Activated naive CD4-positive, alpha-beta T cell treated with anti-CD3 and anti-CD28 coated beads, Interleukin-2, amount 50 U/mL, for 24 hours (primary cell): Measurements from ENCODE around the gene ARMC8.

ENCODE experiments used
- H3K27ac Mint-ChIP-seq: one replicate; pipeline ENCODE4 v1.8.0; 2021; ENCODE audit warnings: mild to moderate bottlenecking, mixed read lengths
- H3K27me3 Mint-ChIP-seq: one replicate; pipeline ENCODE4 v1.8.0; 2021; ENCODE audit warnings: mixed read lengths
- H3K36me3 Mint-ChIP-seq: one replicate; pipeline ENCODE4 v1.8.0; 2021; ENCODE audit warnings: mixed read lengths
- H3K4me1 Mint-ChIP-seq: one replicate; pipeline ENCODE4 v1.8.0; 2021; ENCODE audit warnings: mixed read lengths
- H3K4me3 Mint-ChIP-seq: one replicate; pipeline ENCODE4 v1.8.0; 2021; ENCODE audit warnings: mild to moderate bottlenecking, mixed read lengths
- H3K9me3 Mint-ChIP-seq: one replicate; pipeline ENCODE4 v1.8.0; 2021; ENCODE audit warnings: mixed read lengths

The ARMC8 gene

GRCh38 chr3:138219255-138219654 lies 32.2 kb downstream of the ARMC8 start:
- peak overlapping the region; percentile 19 for H3K27ac Mint-ChIP-seq
- peaks cover 56% of the 10 kb centered on the region for H3K4me1 Mint-ChIP-seq
- no peaks in the 10 kb centered on the region for H3K36me3 Mint-ChIP-seq
- H3K9me3 Mint-ChIP-seq, result no peaks in the 10 kb centered on the region
- no peak overlapping the region for H3K4me3 Mint-ChIP-seq
- H3K27me3 Mint-ChIP-seq, result no peaks in the 10 kb centered on the region

DNA sequence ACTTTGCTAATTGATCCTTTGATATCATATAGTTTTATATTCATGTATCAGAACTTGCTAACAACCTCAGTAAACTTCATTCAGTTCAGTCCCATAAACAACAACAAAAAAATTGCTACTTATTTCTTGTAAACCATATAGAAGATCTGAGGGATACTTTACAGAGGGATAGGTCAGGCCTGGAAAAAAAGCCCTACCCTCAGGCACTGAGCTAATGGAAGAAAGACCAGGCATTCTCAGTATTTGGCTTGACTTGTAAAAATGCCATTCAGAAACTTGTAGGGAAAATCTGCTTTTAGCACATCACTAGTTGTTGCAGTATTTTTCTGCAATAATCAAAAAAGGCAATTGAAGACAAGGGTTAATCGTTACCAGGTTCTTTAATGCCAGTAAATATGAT lies 33.1 kb downstream of the ARMC8 start:
- peaks cover 2% of the 10 kb centered on the region for H3K36me3 Mint-ChIP-seq
- H3K4me1 Mint-ChIP-seq, result peaks cover 56% of the 10 kb centered on the region

DNA sequence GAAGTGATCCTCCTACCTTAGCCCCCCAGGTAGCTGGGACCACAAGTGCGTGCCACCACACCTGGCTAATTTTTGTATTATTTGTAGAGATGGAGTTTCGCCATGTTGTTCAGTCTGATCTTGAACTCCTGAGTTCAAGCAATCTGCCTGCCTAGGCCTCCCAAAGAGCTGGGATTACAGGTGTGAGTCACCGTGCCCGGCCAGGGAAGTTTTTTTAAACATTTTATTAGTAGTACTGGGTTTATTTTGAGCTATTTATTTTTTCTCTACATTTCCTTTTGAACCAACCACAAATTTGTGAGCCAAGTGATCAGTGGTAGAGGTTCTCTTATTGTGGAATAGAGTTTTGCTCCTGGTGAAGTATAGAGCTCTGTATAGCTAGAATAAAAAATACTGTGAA lies 33.7 kb downstream of the ARMC8 start:
- Mint-ChIP-seq H3K27ac (no peak overlapping the region), H3K4me1 (peaks cover 56% of the 10 kb centered on the region), H3K27me3 (no peaks in the 10 kb centered on the region), H3K9me3 (no peaks in the 10 kb centered on the region), H3K36me3 (peaks cover 6% of the 10 kb centered on the region), H3K4me3 (no peak overlapping the region)

More for the DNA sequence above, 33.1 kb downstream of the ARMC8 start:
- Mint-ChIP-seq H3K4me3 (no peak overlapping the region), H3K9me3 (no peaks in the 10 kb centered on the region), H3K27ac (no peak overlapping the region), H3K27me3 (no peaks in the 10 kb centered on the region)

GRCh38 chr3:138222131-138222941 lies 35.2 kb downstream of the ARMC8 start:
- H3K36me3 Mint-ChIP-seq, result peaks cover 11% of the 10 kb centered on the region
- H3K27me3 Mint-ChIP-seq, result no peaks in the 10 kb centered on the region
- no peak overlapping the region for H3K4me3 Mint-ChIP-seq

DNA sequence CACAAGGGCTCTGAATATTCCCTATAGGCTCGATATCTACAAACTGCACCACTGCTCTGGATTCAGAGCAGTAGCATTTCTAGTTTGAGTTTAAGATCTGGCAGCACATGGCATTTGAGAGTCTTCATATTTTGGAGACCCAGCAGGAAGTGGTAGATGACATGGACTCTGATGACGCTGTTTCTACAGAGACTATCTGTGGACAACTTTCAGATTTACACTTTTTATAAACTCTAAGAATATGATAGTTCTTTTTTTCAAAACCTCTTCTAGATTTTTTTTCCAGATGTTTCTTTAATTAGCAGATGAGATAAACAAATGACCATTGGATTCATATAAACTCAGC lies 35.8 kb downstream of the ARMC8 start:
- H3K27me3 Mint-ChIP-seq, result no peaks in the 10 kb centered on the region
- H3K36me3 Mint-ChIP-seq, result peaks cover 11% of the 10 kb centered on the region
- H3K9me3 Mint-ChIP-seq, result no peaks in the 10 kb centered on the region
- no peak overlapping the region for H3K4me3 Mint-ChIP-seq
- H3K27ac Mint-ChIP-seq, result no peak overlapping the region
- H3K4me1 Mint-ChIP-seq, result peaks cover 42% of the 10 kb centered on the region

More at GRCh38 chr3:138222131-138222941, 35.2 kb downstream of the ARMC8 start:
- no peaks in the 10 kb centered on the region for H3K9me3 Mint-ChIP-seq
- peaks cover 47% of the 10 kb centered on the region for H3K4me1 Mint-ChIP-seq
- peak overlapping the region; percentile 21 for H3K27ac Mint-ChIP-seq

DNA sequence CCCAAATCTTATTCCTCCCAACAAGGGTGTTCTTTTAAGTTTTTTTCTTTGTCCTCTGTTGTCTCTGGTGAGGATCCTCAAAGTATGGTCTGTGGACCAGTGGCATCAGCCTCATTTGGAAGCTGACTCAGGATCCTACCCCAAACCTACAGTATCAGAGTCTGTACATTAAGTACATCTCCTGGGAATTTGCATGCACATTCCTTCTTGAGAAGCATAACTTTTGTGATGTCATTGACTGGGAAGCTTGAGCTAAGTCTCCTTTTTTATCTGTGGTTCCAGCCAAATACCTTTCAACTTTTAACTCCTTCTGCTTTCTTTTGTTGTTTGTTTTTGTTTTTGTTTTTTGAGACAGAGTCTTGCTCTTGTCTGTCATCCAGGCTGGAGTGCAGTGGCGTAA lies 40.5 kb downstream of the ARMC8 start:
- Mint-ChIP-seq H3K36me3 (peaks cover 24% of the 10 kb centered on the region), H3K4me3 (no peak overlapping the region), H3K4me1 (peaks cover 9% of the 10 kb centered on the region), H3K27ac (no peak overlapping the region), H3K27me3 (no peaks in the 10 kb centered on the region), H3K9me3 (no peaks in the 10 kb centered on the region)

DNA sequence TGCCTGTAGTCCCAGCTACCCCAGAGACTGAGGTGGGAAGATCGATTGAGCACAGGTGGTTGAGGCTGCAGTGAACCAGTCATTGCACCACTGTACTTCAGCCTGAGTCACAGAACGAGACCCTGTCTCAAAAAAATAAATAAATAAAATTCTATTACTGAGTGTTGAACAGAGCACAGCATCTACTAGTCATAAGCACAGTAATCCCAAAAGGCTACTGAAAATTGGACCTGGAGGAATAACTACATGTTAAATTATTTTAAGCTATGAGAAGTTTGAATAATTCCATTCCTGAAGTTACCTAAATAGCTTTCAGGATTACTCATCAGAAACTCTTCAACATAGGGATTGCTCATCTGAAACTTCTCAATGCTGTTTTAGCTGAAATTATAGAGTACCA lies 43.4 kb downstream of the ARMC8 start:
- Mint-ChIP-seq H3K27ac (no peak overlapping the region), H3K27me3 (no peaks in the 10 kb centered on the region), H3K36me3 (peaks cover 25% of the 10 kb centered on the region), H3K4me1 (peaks cover 10% of the 10 kb centered on the region), H3K4me3 (no peak overlapping the region), H3K9me3 (no peaks in the 10 kb centered on the region)

DNA sequence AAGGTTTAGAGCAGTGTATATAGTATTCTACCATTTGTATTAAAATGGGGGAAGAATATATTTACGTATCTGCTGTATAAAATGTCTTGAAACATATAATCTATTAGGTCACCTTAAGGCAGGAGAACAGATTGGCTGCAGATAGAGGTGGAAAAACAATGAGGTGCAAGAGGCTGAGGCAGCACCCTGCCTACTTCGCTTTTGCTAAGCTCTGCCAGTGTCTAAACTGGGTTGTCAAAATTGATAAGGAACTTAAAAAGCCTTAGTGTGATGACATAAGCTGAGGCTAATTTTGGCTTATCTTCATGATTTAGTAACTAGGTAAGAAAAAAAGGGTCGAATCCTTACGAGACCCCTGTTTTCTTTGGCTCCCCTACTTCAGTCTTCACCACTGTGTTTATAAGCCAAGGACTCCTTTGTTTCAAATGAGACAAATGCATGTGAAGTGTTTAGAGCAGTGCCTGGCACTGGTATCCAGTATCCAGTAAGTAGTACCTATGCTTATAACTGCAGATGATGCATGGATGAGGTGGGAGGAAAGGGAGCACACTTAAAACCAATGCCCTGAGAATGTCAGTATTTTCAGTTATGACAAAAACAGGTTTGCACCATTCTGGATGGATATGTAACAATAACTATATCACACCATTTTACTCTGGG lies 45.7 kb downstream of the ARMC8 start:
- Mint-ChIP-seq H3K27me3 (no peaks in the 10 kb centered on the region), H3K9me3 (no peaks in the 10 kb centered on the region), H3K4me1 (peaks cover 10% of the 10 kb centered on the region), H3K27ac (no peak overlapping the region), H3K4me3 (no peak overlapping the region), H3K36me3 (peaks cover 26% of the 10 kb centered on the region)

GRCh38 chr3:138234401-138235179 lies 47.5 kb downstream of the ARMC8 start:
- no peak overlapping the region for H3K27ac Mint-ChIP-seq
- H3K4me3 Mint-ChIP-seq, result no peak overlapping the region
- peaks cover 23% of the 10 kb centered on the region for H3K36me3 Mint-ChIP-seq
- no peaks in the 10 kb centered on the region for H3K27me3 Mint-ChIP-seq
- peaks cover 10% of the 10 kb centered on the region for H3K4me1 Mint-ChIP-seq
- no peaks in the 10 kb centered on the region for H3K9me3 Mint-ChIP-seq

DNA sequence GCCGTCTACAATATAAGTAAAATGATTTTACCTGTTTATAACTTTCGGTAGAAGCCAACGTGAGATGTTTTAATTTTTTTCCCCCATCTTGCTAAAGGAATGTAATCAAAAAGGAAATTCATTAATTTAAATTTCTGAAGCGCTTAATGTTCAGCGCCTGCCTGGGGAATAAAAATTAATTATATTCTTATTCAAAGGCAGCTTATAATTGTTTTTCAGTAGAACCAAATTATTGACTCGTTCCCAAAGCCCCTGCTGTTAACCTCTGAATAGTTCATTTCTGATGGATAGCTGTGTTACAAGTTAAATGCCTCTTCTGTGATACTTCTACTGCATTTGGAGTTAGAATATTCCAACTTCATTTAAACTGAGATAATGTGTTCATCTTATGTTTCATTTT lies 51.6 kb downstream of the ARMC8 start:
- no peaks in the 10 kb centered on the region for H3K9me3 Mint-ChIP-seq
- no peak overlapping the region for H3K27ac Mint-ChIP-seq
- peaks cover 18% of the 10 kb centered on the region for H3K36me3 Mint-ChIP-seq

GRCh38 chr3:138241061-138241460 lies 54.0 kb downstream of the ARMC8 start:
- Mint-ChIP-seq H3K36me3 (peaks cover 20% of the 10 kb centered on the region), H3K9me3 (no peaks in the 10 kb centered on the region), H3K27ac (no peak overlapping the region), H3K4me3 (no peak overlapping the region), H3K4me1 (no peaks in the 10 kb centered on the region), H3K27me3 (no peaks in the 10 kb centered on the region)

More for the DNA sequence above, 51.6 kb downstream of the ARMC8 start:
- no peaks in the 10 kb centered on the region for H3K27me3 Mint-ChIP-seq
- H3K4me3 Mint-ChIP-seq, result no peak overlapping the region
- H3K4me1 Mint-ChIP-seq, result peaks cover 6% of the 10 kb centered on the region

- H3K4me1 Mint-ChIP-seq, result no peaks in the 10 kb centered on the region
- H3K27ac Mint-ChIP-seq, result no peak overlapping the region
- no peak overlapping the region for H3K4me3 Mint-ChIP-seq
- no peaks in the 10 kb centered on the region for H3K27me3 Mint-ChIP-seq
- H3K36me3 Mint-ChIP-seq, result peaks cover 19% of the 10 kb centered on the region
- H3K9me3 Mint-ChIP-seq, result no peaks in the 10 kb centered on the region
These were observed 54.6 kb downstream of the ARMC8 start for GRCh38 chr3:138241676-138242075.

DNA sequence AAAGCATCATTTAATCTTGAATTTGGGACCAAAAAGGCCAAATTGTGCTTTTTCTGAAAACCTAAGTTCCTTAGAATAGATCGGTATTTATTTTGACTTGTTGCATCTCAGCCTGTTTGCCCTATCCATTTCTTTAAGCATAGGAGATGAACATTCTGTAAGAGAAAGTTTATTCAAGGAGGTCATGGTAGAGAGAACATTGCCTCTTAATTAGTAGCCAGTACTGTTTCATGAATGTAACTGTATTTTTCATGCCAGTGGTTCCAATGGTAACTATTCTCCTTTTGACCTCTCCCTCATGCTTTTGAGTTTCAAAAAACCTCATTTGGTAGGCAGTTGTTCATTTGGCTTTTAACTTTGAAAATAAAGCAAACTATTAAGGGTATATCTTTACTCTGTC lies 55.4 kb downstream of the ARMC8 start:
- H3K4me3 Mint-ChIP-seq, result no peak overlapping the region
- no peaks in the 10 kb centered on the region for H3K27me3 Mint-ChIP-seq
- H3K36me3 Mint-ChIP-seq, result peaks cover 23% of the 10 kb centered on the region
- no peaks in the 10 kb centered on the region for H3K9me3 Mint-ChIP-seq
- no peaks in the 10 kb centered on the region for H3K4me1 Mint-ChIP-seq
- H3K27ac Mint-ChIP-seq, result no peak overlapping the region

DNA sequence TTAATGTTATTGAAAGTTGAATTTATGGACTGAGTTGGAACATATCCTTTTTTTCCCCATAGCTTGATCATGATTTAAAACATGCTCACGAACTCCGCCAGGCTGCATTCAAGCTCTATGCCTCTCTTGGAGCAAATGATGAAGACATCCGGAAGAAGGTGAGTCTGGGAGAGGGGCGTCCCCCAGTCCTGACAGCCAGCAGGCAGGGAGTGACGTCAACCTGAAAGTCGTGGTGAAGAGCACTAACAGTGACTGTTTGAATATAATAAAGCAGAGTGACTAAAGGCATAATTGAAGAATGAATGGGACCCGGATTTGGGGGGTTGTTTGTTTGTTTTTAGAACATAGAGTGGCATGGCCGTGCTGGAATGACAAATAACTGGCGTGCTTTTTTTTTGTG lies 57.9 kb downstream of the ARMC8 start:
- H3K36me3 Mint-ChIP-seq, result peaks cover 34% of the 10 kb centered on the region

GRCh38 chr3:138249636-138250035 lies 62.5 kb downstream of the ARMC8 start:
- Mint-ChIP-seq H3K27me3 (no peaks in the 10 kb centered on the region), H3K4me3 (no peak overlapping the region), H3K4me1 (no peaks in the 10 kb centered on the region), H3K27ac (no peak overlapping the region), H3K36me3 (peaks cover 30% of the 10 kb centered on the region), H3K9me3 (no peaks in the 10 kb centered on the region)

More for the DNA sequence above, 57.9 kb downstream of the ARMC8 start:
- no peaks in the 10 kb centered on the region for H3K9me3 Mint-ChIP-seq
- H3K27me3 Mint-ChIP-seq, result no peaks in the 10 kb centered on the region
- no peaks in the 10 kb centered on the region for H3K4me1 Mint-ChIP-seq
- H3K27ac Mint-ChIP-seq, result peak overlapping the region; percentile 15
- no peak overlapping the region for H3K4me3 Mint-ChIP-seq

GRCh38 chr3:138253609-138254008 lies 66.5 kb downstream of the ARMC8 start:
- H3K4me1 Mint-ChIP-seq, result peaks cover 5% of the 10 kb centered on the region
- no peaks in the 10 kb centered on the region for H3K9me3 Mint-ChIP-seq
- no peak overlapping the region for H3K27ac Mint-ChIP-seq
- H3K27me3 Mint-ChIP-seq, result no peaks in the 10 kb centered on the region
- H3K36me3 Mint-ChIP-seq, result peaks cover 20% of the 10 kb centered on the region
- H3K4me3 Mint-ChIP-seq, result no peak overlapping the region
